Natural killer cell (primary cell): Measurements from ENCODE around the gene TMCC1. TPM values are rescaled to one million over a fixed set of nuclear protein-coding genes. Genes with fewer than 3 reads are reported as not detected.
A peak's percentile ranks its signal among the peaks of the same experiment; 100 is the strongest.

Experiments
- ATAC-seq, 3 donors: fragments of 150-1000 bp in 2 of 3; fragments of 200-7000 bp in 1 of 3; cut with Tn5 transposase; 1 replicate in 1 of 3; 2 replicates in 2 of 3; pipeline ENCODE4 v1.10.0; 2021; ENCODE audit warnings: mild to moderate bottlenecking in 2 of 3, moderate library complexity in 2 of 3
- DNase-seq, 2 donors: peaks; one replicate each; pipeline versions ENCODE4 v3.0.0 to v3.0.0-alpha.2; 2013 to 2021; ENCODE audit warnings: mixed read lengths in 1 of 2
- H3K27ac ChIP-seq: one replicate; pipeline ENCODE4 v1.5.1; 2013; ENCODE audit warnings: mild to moderate bottlenecking, low read length
- H3K27me3 ChIP-seq: one replicate; pipeline ENCODE4 v1.6.1; 2013; ENCODE audit warnings: low read length; ENCODE audit not compliant: control insufficient read depth, insufficient read depth
- H3K36me3 ChIP-seq: one replicate; pipeline ENCODE4 v1.6.1; 2013; ENCODE audit warnings: low read length; ENCODE audit not compliant: control insufficient read depth, insufficient read depth
- H3K4me1 ChIP-seq: one replicate; pipeline ENCODE4 v1.6.1; 2013; ENCODE audit warnings: low read length; ENCODE audit not compliant: control insufficient read depth, insufficient read depth
- H3K4me3 ChIP-seq: one replicate; pipeline ENCODE4 v1.5.1; 2013; ENCODE audit warnings: low read length
- H3K9me3 ChIP-seq: one replicate; pipeline ENCODE4 v1.6.1; 2013; ENCODE audit warnings: low read length; ENCODE audit not compliant: control insufficient read depth, insufficient read depth
- H3K27ac Mint-ChIP-seq, 2 donors: one replicate each; pipeline ENCODE4 v1.8.0; 2022; ENCODE audit warnings: mild to moderate bottlenecking in 2 of 2, mixed read lengths in 2 of 2, moderate library complexity in 1 of 2
- H3K27me3 Mint-ChIP-seq, 2 donors: one replicate each; pipeline ENCODE4 v1.8.0; 2022; ENCODE audit warnings: low read depth in 2 of 2, mixed read lengths in 2 of 2
- H3K36me3 Mint-ChIP-seq: one replicate; pipeline ENCODE4 v1.8.0; 2022; ENCODE audit warnings: mixed read lengths
- H3K4me1 Mint-ChIP-seq, 2 donors: one replicate each; pipeline ENCODE4 v1.8.0; 2022; ENCODE audit warnings: mixed read lengths in 2 of 2
- H3K4me3 Mint-ChIP-seq: one replicate; pipeline ENCODE4 v1.8.0; 2022; ENCODE audit warnings: mild to moderate bottlenecking, moderate library complexity, mixed read lengths
- H3K9me3 Mint-ChIP-seq, 2 donors: one replicate each; pipeline ENCODE4 v1.8.0; 2022; ENCODE audit warnings: mixed read lengths in 2 of 2
- WGBS: methylation state at CpG from one replicate; pipeline ENCODE4 v1.1.7; 2013; ENCODE audit warnings: missing lambda C conversion rate; ENCODE audit not compliant: insufficient coverage; 5-methylcytosine and 5-hydroxymethylcytosine counted together
- intact Hi-C: fragments of 100-400 bp; cut with micrococcal nuclease; formaldehyde crosslinking; loops from one replicate; pipeline ENCODE4 v1.14.2; 2022
- total RNA-seq, 4 donors: library from RNA; stranded (reverse); fragments of 120-200 nt in 1 of 4; gene quantifications; one replicate each; pipeline versions ENCODE4 v1.2.3 to v1.2.4, GENCODE V29; 2013 to 2022
- TF ChIP-seq, protein P1 (sequence below): fragments of 200-600 bp; IDR thresholded peaks from one replicate; pipeline ENCODE4 v1.8.0; 2022; ENCODE audit warnings: antibody characterized with exemption

Gene TMCC1
- total RNA-seq, 3 donors from 2014 or later (not counting 1 experiment from before 2014, with no cell fraction given): 26.4 to 36.7 (median 31.7) TPM

- no peak for ATAC-seq
- WGBS: 94% methylated on average over 2 of the region's 2 CpGs
- H3K27ac Mint-ChIP-seq: no peak overlapping the region
These were observed 200.8 kb downstream of the TMCC1 start for GRCh38 chr3:129692743-129693142.

GRCh38 chr3:129690963-129691362 is 202.5 kb downstream of the TMCC1 start:
- Mint-ChIP-seq H3K4me3 (no peak overlapping the region), H3K4me1 (peaks cover 6 to 11% of the 10 kb centered on the region in 2 donors), H3K27ac (no peak overlapping the region), H3K27me3 (no peaks in the 10 kb centered on the region), H3K36me3 (no peaks in the 10 kb centered on the region), H3K9me3 (no peaks in the 10 kb centered on the region)
- Histone ChIP-seq H3K9me3 (no peaks in the 10 kb centered on the region), H3K4me3 (no peak overlapping the region), H3K36me3 (no peaks in the 10 kb centered on the region), H3K27me3 (no peaks in the 10 kb centered on the region), H3K27ac (no peak overlapping the region), H3K4me1 (no peaks in the 10 kb centered on the region)
- TF ChIP-seq, protein P1, sequence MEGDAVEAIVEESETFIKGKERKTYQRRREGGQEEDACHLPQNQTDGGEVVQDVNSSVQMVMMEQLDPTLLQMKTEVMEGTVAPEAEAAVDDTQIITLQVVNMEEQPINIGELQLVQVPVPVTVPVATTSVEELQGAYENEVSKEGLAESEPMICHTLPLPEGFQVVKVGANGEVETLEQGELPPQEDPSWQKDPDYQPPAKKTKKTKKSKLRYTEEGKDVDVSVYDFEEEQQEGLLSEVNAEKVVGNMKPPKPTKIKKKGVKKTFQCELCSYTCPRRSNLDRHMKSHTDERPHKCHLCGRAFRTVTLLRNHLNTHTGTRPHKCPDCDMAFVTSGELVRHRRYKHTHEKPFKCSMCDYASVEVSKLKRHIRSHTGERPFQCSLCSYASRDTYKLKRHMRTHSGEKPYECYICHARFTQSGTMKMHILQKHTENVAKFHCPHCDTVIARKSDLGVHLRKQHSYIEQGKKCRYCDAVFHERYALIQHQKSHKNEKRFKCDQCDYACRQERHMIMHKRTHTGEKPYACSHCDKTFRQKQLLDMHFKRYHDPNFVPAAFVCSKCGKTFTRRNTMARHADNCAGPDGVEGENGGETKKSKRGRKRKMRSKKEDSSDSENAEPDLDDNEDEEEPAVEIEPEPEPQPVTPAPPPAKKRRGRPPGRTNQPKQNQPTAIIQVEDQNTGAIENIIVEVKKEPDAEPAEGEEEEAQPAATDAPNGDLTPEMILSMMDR: no peak
- DNase-seq: no peak
- intact Hi-C loops: no loop called here
- no peak for ATAC-seq
- WGBS: 92% methylated on average over 2 of the region's 2 CpGs

More at GRCh38 chr3:129692743-129693142, 200.8 kb downstream of the TMCC1 start:
- no peaks in the 10 kb centered on the region for H3K9me3 ChIP-seq
- H3K4me1 Mint-ChIP-seq: peaks cover 6 to 13% of the 10 kb centered on the region in 2 donors
- H3K4me1 ChIP-seq: no peaks in the 10 kb centered on the region
- no peak overlapping the region for H3K4me3 ChIP-seq
- H3K4me3 Mint-ChIP-seq: no peak overlapping the region
- H3K27me3 Mint-ChIP-seq: no peaks in the 10 kb centered on the region
- no peaks in the 10 kb centered on the region for H3K9me3 Mint-ChIP-seq
- no peaks in the 10 kb centered on the region for H3K27me3 ChIP-seq
- DNase-seq: no peak
- no peaks in the 10 kb centered on the region for H3K36me3 ChIP-seq
- intact Hi-C loops: no loop called here
- no peak overlapping the region for H3K27ac ChIP-seq
- TF ChIP-seq, protein P1: no peak
- H3K36me3 Mint-ChIP-seq: no peaks in the 10 kb centered on the region

GRCh38 chr3:129690406-129690805 is 203.1 kb downstream of the TMCC1 start:
- Mint-ChIP-seq H3K36me3 (no peaks in the 10 kb centered on the region), H3K27ac (peak overlapping the region in 1 of 2 donors; percentile 19), H3K27me3 (no peaks in the 10 kb centered on the region), H3K4me1 (peaks cover 6 to 11% of the 10 kb centered on the region in 2 donors), H3K9me3 (no peaks in the 10 kb centered on the region), H3K4me3 (no peak overlapping the region)
- no peaks in the 10 kb centered on the region for H3K4me1 ChIP-seq
- intact Hi-C loops: no loop called here
- H3K36me3 ChIP-seq: no peaks in the 10 kb centered on the region
- H3K27ac ChIP-seq: no peak overlapping the region
- no peaks in the 10 kb centered on the region for H3K9me3 ChIP-seq
- DNase-seq (peak in 1 of 2 donors; percentile 78), ATAC-seq (peak; percentile 81 to 98 (median 91))
- TF ChIP-seq, protein P1: no peak
- no peaks in the 10 kb centered on the region for H3K27me3 ChIP-seq
- H3K4me3 ChIP-seq: no peak overlapping the region

DNA sequence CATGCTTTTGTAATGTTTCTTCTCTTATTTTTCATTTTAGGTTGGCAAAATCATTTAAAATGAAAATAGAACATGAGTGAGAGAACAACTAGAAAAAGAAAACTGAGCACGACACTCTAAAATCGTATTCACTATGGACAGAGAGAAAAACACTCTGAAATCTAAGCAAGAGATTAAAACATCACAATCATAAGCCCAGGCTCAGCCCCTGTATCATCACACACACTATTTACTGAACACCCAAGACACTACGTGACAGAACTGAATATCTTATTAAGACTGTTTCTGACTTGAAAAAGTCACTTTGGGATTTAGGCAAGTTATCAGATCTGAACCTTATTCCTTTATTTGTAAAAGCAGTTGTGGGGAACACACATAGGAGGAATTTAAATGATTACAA is 204.5 kb downstream of the TMCC1 start:
- no peaks in the 10 kb centered on the region for H3K9me3 ChIP-seq
- H3K36me3 Mint-ChIP-seq: no peaks in the 10 kb centered on the region
- TF ChIP-seq, protein P1: no peak
- H3K4me1 Mint-ChIP-seq: peaks cover 11% of the 10 kb centered on the region in 2 donors
- H3K4me1 ChIP-seq: no peaks in the 10 kb centered on the region
- H3K27ac Mint-ChIP-seq: no peak overlapping the region
- H3K36me3 ChIP-seq: no peaks in the 10 kb centered on the region
- DNase-seq: no peak
- no peak for ATAC-seq
- H3K27ac ChIP-seq: no peak overlapping the region
- no peaks in the 10 kb centered on the region for H3K9me3 Mint-ChIP-seq
- WGBS: 87% methylated on average over 2 of the region's 3 CpGs
- no peaks in the 10 kb centered on the region for H3K27me3 Mint-ChIP-seq
- no peaks in the 10 kb centered on the region for H3K27me3 ChIP-seq
- H3K4me3 Mint-ChIP-seq: no peak overlapping the region
- no peak overlapping the region for H3K4me3 ChIP-seq
- intact Hi-C loops: no loop called here
